Peyer's patch (tissue), 4 donors: ENCODE data around the gene CHP1. TPM values are rescaled to one million over a fixed set of nuclear protein-coding genes. Genes with fewer than 3 reads are reported as not detected.
A peak's percentile ranks its signal among the peaks of the same experiment; 100 is the strongest.
"Not testable (repeated sequence)": the region's sequence is repeated elsewhere in the genome, so short reads cannot be mapped to it uniquely, and the experiment has no call there.

ENCODE experiments used
- DNase-seq, 3 donors: peaks; one replicate each; pipeline ENCODE4 v3.0.0-alpha.2; 2017 to 2019
- H3K27ac ChIP-seq, 4 donors: fragments of 200-600 bp; sonication (generic); one replicate each; pipeline ENCODE4 v1.5.1; 2016 to 2019
- H3K27me3 ChIP-seq, 2 donors: fragments of 200-600 bp; sonication (generic); one replicate each; pipeline ENCODE4 v1.5.1; 2019
- H3K36me3 ChIP-seq, 3 donors: fragments of 200-600 bp; sonication (generic); one replicate each; pipeline ENCODE4 v1.5.1; 2016 to 2019
- H3K4me1 ChIP-seq, 4 donors: fragments of 200-600 bp; sonication (generic); one replicate each; pipeline ENCODE4 v1.5.1; 2016 to 2019
- H3K4me3 ChIP-seq, 4 donors: fragments of 200-600 bp; sonication (generic); 1 replicate in 3 of 4; 2 replicates in 1 of 4; pipeline ENCODE4 v1.5.1; 2016 to 2019; ENCODE audit warnings: mild to moderate bottlenecking in 1 of 4
- H3K9me3 ChIP-seq, 4 donors: fragments of 200-600 bp; sonication (generic); one replicate each; pipeline ENCODE4 v1.5.1; 2016 to 2019; ENCODE audit warnings: mild to moderate bottlenecking in 1 of 4
- POLR2A ChIP-seq, 2 donors: fragments of 450-650 bp; IDR thresholded peaks; one replicate each; pipeline ENCODE4 v1.5.1; 2017; ENCODE audit warnings: antibody characterized with exemption in 2 of 2, mild to moderate bottlenecking in 2 of 2, moderate library complexity in 2 of 2
- total RNA-seq, 4 donors: library from RNA; depleted of rRNA; stranded (reverse); fragments of >200 nt; gene quantifications; one replicate each; pipeline ENCODE4 v1.1.0, GENCODE V29; 2016
- TF ChIP-seq, protein P1 (sequence below), 6 experiments: fragments of 450-650 bp in 4 of 6; fragments of 200-600 bp in 2 of 6; sonication (generic) in 1 of 6; IDR thresholded peaks; one replicate each; pipeline ENCODE4 v1.5.1; 2017 to 2019; ENCODE audit warnings: antibody characterized with exemption in 6 of 6, mild to moderate bottlenecking in 3 of 6, moderate library complexity in 1 of 6

Gene CHP1
- total RNA-seq, 4 donors from 2014 or later = 107 to 534 (median 405) TPM

DNA sequence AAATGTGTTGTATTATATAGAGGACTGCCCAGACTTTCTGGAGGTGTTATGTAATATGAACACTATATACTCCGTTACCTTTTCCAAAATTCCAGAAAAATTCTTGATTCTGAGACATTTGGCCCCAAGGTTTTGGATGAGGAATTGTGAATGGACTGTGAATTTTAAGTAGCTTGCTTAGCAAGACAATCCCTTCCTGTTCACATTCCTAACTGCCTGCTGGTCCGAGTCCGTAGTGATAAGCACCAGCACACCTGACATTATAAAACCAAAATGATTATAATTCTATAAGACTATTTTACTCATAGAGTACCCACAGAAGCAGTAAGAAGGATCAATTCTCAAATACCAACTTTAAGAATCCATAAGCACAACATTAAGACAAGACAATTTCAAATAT, 11.7 kb upstream of the CHP1 start:
- Histone ChIP-seq H3K9me3 (no peaks in the 10 kb centered on the region), H3K27ac (no peak overlapping the region), H3K36me3 (no peaks in the 10 kb centered on the region), H3K4me1 (no peaks in the 10 kb centered on the region), H3K4me3 (no peak overlapping the region), H3K27me3 (no peaks in the 10 kb centered on the region)
- DNase-seq = no peak
- TF ChIP-seq, protein P1, sequence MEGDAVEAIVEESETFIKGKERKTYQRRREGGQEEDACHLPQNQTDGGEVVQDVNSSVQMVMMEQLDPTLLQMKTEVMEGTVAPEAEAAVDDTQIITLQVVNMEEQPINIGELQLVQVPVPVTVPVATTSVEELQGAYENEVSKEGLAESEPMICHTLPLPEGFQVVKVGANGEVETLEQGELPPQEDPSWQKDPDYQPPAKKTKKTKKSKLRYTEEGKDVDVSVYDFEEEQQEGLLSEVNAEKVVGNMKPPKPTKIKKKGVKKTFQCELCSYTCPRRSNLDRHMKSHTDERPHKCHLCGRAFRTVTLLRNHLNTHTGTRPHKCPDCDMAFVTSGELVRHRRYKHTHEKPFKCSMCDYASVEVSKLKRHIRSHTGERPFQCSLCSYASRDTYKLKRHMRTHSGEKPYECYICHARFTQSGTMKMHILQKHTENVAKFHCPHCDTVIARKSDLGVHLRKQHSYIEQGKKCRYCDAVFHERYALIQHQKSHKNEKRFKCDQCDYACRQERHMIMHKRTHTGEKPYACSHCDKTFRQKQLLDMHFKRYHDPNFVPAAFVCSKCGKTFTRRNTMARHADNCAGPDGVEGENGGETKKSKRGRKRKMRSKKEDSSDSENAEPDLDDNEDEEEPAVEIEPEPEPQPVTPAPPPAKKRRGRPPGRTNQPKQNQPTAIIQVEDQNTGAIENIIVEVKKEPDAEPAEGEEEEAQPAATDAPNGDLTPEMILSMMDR (IDR thresholded peaks at IDR 0.05) = no peak
- TF ChIP-seq POLR2A (IDR thresholded peaks at IDR 0.05) = no peak

DNA sequence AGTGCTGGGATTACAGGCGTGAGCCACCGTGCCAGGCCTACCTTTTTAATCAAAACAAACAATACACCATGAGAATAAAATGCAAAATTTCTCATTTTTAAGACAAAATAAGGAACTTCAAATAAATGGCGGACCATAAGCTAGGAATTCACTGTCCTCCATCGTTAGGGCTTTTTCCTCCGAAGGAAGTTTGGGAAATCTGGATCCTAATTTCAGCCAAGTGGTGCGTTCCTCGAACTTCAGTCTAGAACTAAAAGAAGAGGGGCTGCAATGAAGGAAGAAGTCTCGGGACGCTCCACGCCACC, 771 bp upstream of the CHP1 start:
- Histone ChIP-seq H3K4me1 (peaks cover 0 to 25% (median 4%) of the 10 kb centered on the region in 4 donors), H3K4me3 (peak overlapping the region; percentile 57 to 83 (median 70)), H3K36me3 (no peaks in the 10 kb centered on the region), H3K9me3 (no peaks in the 10 kb centered on the region), H3K27me3 (no peaks in the 10 kb centered on the region), H3K27ac (peak overlapping the region in 3 of 4 donors; percentile 86 to 90 (median 88))
- DNase-seq = no peak
- TF ChIP-seq, protein P1 (IDR thresholded peaks at IDR 0.05) = no peak

DNA sequence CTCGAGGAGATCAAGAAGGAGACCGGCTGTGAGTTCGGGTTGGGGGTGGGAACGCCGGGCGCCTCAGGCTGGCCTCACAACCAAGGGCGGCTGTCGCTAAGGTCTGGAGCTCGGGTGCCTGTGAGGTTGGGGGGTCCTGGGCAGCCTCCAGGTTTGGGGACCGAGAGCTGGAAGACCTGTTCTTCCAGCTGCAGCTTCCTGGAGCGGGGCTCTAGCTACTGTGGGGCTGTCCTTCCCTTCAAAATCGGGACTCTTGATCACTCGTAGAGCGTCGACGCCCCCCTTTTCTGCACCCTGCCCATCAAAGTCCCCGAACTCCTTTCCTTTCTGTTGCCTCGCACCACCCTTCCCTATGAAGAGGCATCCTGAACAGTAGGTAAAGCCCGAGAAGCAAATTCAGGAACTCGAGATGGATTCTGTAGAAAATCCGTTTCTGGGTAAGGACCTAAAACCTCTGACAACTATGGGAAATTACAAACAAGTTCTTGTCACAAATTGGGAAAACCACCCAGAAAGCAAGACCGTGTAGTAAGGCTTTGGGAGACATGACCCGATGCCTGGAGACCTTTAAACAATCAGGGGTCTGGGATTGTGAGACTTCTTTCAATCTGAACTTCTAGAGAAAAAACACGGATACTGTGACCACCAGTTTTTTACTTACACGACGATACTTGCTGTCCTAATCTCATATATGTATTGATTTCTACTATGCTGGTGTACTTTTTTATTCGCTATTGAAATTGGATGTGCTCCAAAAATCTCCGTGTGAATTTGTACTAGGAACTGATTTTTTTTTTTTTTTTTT, 556 bp downstream of the CHP1 start:
- no peak for TF ChIP-seq POLR2A (IDR thresholded peaks at IDR 0.05)
- TF ChIP-seq, protein P1 (IDR thresholded peaks at IDR 0.05) = no peak
- Histone ChIP-seq H3K27ac (peak overlapping the region; percentile 86 to 90 (median 88)), H3K27me3 (no peaks in the 10 kb centered on the region)

DNA sequence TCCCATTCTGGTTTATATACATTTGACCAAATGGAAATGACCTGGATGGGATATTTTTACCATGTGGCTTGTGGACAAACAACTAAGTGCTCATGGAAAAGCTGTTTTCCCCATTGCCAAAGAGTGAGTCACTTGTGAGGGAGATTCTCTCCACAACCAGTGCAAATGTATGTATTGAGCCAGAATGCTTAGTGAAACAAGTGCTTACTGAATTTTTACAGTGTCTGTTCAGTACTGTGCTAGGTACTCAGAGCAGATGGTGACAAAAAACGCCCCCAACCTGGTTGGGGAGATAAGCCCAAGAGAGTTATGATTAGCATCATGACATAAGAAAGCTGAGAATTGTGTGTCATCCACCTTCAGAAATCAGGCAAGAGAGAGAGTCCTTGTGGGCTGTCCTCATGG, 2.3 kb downstream of the CHP1 start:
- Histone ChIP-seq H3K27ac (no peak overlapping the region), H3K36me3 (no peaks in the 10 kb centered on the region), H3K4me3 (no peak overlapping the region), H3K4me1 (peaks cover 0 to 25% (median 4%) of the 10 kb centered on the region in 4 donors), H3K27me3 (no peaks in the 10 kb centered on the region), H3K9me3 (no peaks in the 10 kb centered on the region)
- DNase-seq = no peak
- TF ChIP-seq, protein P1 (IDR thresholded peaks at IDR 0.05) = no peak
- no peak for TF ChIP-seq POLR2A (IDR thresholded peaks at IDR 0.05)

More for the DNA sequence above, 556 bp downstream of the CHP1 start:
- DNase-seq = no peak
- H3K4me1 ChIP-seq = peaks cover 0 to 25% (median 4%) of the 10 kb centered on the region in 4 donors
- H3K36me3 ChIP-seq = no peaks in the 10 kb centered on the region
- peak overlapping the region; percentile 57 to 83 (median 70) for H3K4me3 ChIP-seq
- H3K9me3 ChIP-seq = no peaks in the 10 kb centered on the region

DNA sequence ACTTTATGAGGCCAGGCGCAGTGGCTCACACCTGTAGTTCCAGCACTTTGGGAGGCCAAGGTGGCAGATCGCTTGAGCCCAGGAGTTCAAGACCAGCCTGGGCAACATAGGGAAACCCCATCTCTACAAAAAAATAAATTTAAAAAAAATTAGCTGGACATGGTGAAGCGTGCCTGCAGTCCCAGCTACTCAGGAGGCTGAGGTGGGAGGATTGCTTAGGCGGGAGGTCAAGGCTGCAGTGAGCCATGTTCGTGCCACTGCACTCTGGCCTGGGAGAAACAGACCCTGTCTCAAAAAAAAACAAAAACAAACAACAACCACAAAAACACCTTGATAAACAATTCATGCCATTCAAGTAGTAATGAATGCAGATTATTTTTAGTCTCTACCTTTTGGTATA, 4.2 kb downstream of the CHP1 start:
- H3K9me3 ChIP-seq, H3K27ac ChIP-seq, H3K27me3 ChIP-seq, DNase-seq, H3K36me3 ChIP-seq, H3K4me3 ChIP-seq: not testable (repeated sequence)
- peaks cover 0 to 23% (median 4%) of the 10 kb centered on the region in 4 donors for H3K4me1 ChIP-seq

DNA sequence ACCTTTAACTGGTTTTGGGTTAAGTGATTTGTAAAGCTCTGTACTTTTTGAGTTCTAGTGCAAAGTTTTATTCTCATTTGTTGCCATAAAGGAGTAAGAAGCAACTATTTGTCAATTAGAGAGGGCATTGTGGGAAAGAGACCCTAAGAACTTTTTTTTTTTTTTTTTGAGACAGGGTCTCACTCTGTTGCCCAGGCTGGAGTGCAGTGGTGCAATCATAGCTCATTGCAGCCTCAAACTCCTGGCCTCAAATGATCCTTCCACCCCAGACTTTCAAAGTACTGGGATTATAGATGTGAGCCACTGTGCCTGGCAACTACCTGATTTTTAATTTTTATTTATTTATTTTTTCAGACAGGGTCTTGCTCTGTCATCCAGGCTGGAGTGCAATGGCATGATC, 4.9 kb downstream of the CHP1 start:
- no peak for DNase-seq
- Histone ChIP-seq H3K4me1 (peaks cover 0 to 25% (median 2%) of the 10 kb centered on the region in 4 donors), H3K36me3 (no peaks in the 10 kb centered on the region), H3K27me3 (no peaks in the 10 kb centered on the region), H3K4me3 (no peak overlapping the region), H3K9me3 (no peaks in the 10 kb centered on the region), H3K27ac (no peak overlapping the region)
- TF ChIP-seq POLR2A (IDR thresholded peaks at IDR 0.05) = no peak
- TF ChIP-seq, protein P1 (IDR thresholded peaks at IDR 0.05) = no peak
